Fibroblast of lung (primary cell): ENCODE data around the gene BRAF. TPM values are rescaled to one million over a fixed set of nuclear protein-coding genes. Genes with fewer than 3 reads are reported as not detected.
A peak's percentile ranks its signal among the peaks of the same experiment; 100 is the strongest.
"Not testable (repeated sequence)": the region's sequence is repeated elsewhere in the genome, so short reads cannot be mapped to it uniquely, and the experiment has no call there.

Experiments used
- DNase-seq, 2 donors: peaks; one replicate each; pipeline versions ENCODE4 v3.0.0 to v3.0.0-alpha.2; 2010; ENCODE audit warnings: low read depth in 2 of 2
- H2AFZ ChIP-seq: 2 replicates; pipeline ENCODE4 v1.5.1; 2012; ENCODE audit warnings: low read length, control low read depth, inconsistent platforms
- H3K27ac ChIP-seq: 2 replicates; pipeline ENCODE4 v1.5.1; 2011; ENCODE audit warnings: low read length, control low read depth; ENCODE audit not compliant: insufficient read depth
- H3K27me3 ChIP-seq: 2 replicates; pipeline ENCODE4 v1.5.1; 2011; ENCODE audit warnings: mild to moderate bottlenecking, low read length; ENCODE audit not compliant: control insufficient read depth, insufficient read depth
- H3K36me3 ChIP-seq: 2 replicates; pipeline ENCODE4 v1.5.1; 2011; ENCODE audit warnings: low read length; ENCODE audit not compliant: control insufficient read depth, insufficient read depth
- H3K4me1 ChIP-seq: 2 replicates; pipeline ENCODE4 v1.5.1; 2011; ENCODE audit warnings: low read length; ENCODE audit not compliant: control insufficient read depth, insufficient read depth; ENCODE audit errors: extremely low read depth
- H3K4me2 ChIP-seq: 2 replicates; pipeline ENCODE4 v1.5.1; 2011; ENCODE audit warnings: low read length, control low read depth; ENCODE audit not compliant: insufficient read depth; ENCODE audit errors: extremely low read depth
- H3K4me3 ChIP-seq, 4 experiments: fragments of 200-600 bp in 1 of 4; sonication (generic) in 1 of 4; replicated peaks in 1 of 4; 2 replicates each; pipeline ENCODE4 v1.5.1; 2011 to 2016; ENCODE audit warnings: low read length in 4 of 4, low read depth in 3 of 4, mild to moderate bottlenecking in 3 of 4, control low read depth in 2 of 4, inconsistent platforms in 1 of 4, mixed read lengths in 1 of 4; ENCODE audit not compliant: insufficient read depth in 1 of 4; ENCODE audit errors: control extremely low read depth in 1 of 4
- H3K79me2 ChIP-seq: 2 replicates; pipeline ENCODE4 v1.5.1; 2012; ENCODE audit warnings: mild to moderate bottlenecking, low read length, inconsistent platforms; ENCODE audit not compliant: control insufficient read depth, insufficient read depth
- H3K9ac ChIP-seq: 2 replicates; pipeline ENCODE4 v1.5.1; 2011; ENCODE audit warnings: mild to moderate bottlenecking, low read length, control low read depth; ENCODE audit not compliant: insufficient read depth
- H3K9me3 ChIP-seq: 2 replicates; pipeline ENCODE4 v1.5.1; 2012; ENCODE audit warnings: low read depth, low read length; ENCODE audit not compliant: control insufficient read depth, insufficient read depth
- H4K20me1 ChIP-seq: 2 replicates; pipeline ENCODE4 v1.5.1; 2011; ENCODE audit warnings: low read length; ENCODE audit not compliant: control insufficient read depth, insufficient read depth; ENCODE audit errors: extremely low read depth
- CTCF ChIP-seq, 2 donors: IDR thresholded peaks in 1 of 2; conservative IDR thresholded peaks in 1 of 2; 1 replicate in 1 of 2; 2 replicates in 1 of 2; pipeline ENCODE4 v1.5.1; 2011 to 2012; ENCODE audit warnings: low read length in 2 of 2, control low read depth in 1 of 2, inconsistent platforms in 1 of 2, low read depth in 1 of 2, mild to moderate bottlenecking in 1 of 2
- EZH2 ChIP-seq: IDR thresholded peaks from 2 replicates; pipeline ENCODE4 v1.5.1; 2012; ENCODE audit warnings: low read length, control low read depth, mild to moderate bottlenecking; ENCODE audit errors: missing control alignments
- polyA plus RNA-seq, 2 donors: library from polyadenylated mRNA; depleted of rRNA in 1 of 2; stranded (reverse) in 1 of 2; unstranded in 1 of 2; fragments of >200 nt; gene quantifications; 2 replicates each; pipeline ENCODE4 v1.2.1, GENCODE V29; 2011 to 2012; ENCODE audit warnings: missing spikeins in 1 of 2
- total RNA-seq: library from RNA; depleted of rRNA; stranded (reverse); fragments of >200 nt; gene quantifications from 2 replicates; pipeline ENCODE4 v1.2.1, GENCODE V29; 2014

BRAF gene
- total and polyA plus RNA-seq, 2 donors (not counting 1 experiment from before 2014, with no cell fraction given): 21.1 to 23.1 TPM

- H3K27ac ChIP-seq: peak overlapping the region; percentile 90
- TF ChIP-seq EZH2: no peak
- no peak for TF ChIP-seq CTCF (conservative IDR thresholded peaks at IDR 0.05 in 1 of 2, IDR thresholded peaks at IDR 0.05 in 1 of 2; ENCODE audit: low read depth in 1 of 2, low read length in 2 of 2)
- peak; percentile 88 to 91 for DNase-seq
- H3K79me2 ChIP-seq: peaks cover 37% of the 10 kb centered on the region
- H3K4me2 ChIP-seq: peak overlapping the region; percentile 79
- H3K36me3 ChIP-seq: no peaks in the 10 kb centered on the region
- H4K20me1 ChIP-seq: no peaks in the 10 kb centered on the region
- H3K9ac ChIP-seq: peak overlapping the region; percentile 71
- H2AFZ ChIP-seq: peak overlapping the region; percentile 91
- peaks cover 4% of the 10 kb centered on the region for H3K4me1 ChIP-seq
- no peaks in the 10 kb centered on the region for H3K27me3 ChIP-seq
- H3K4me3 ChIP-seq: peak overlapping the region; percentile 71 to 95 (median 88)
- no peaks in the 10 kb centered on the region for H3K9me3 ChIP-seq
Measured at GRCh38 chr7:140696024-140696679, 228.6 kb downstream of the BRAF start.

DNA sequence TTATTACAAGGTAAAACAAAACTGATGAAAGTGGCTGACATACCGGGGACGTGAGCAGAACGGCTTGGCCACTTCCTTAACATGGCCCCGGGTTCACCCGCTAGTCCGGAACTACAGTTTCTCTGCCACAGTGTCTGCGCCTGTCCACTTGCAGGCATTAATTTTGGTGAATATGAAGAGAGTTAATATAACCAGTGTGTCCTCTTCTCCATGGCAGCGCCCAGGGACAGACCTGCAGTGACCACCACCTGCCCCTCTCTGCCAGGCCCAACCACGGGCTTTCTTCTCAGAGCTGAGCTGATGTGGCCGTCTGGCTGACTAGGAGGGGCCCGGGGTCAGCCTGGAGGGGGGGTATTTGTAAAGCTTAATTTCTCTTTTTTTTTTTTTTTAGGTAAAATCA, 229.3 kb downstream of the BRAF start:
- H3K79me2 ChIP-seq: peaks cover 31% of the 10 kb centered on the region
- peaks cover 4% of the 10 kb centered on the region for H3K4me1 ChIP-seq
- H3K27ac ChIP-seq: no peak overlapping the region
- no peak overlapping the region for H3K9ac ChIP-seq
- TF ChIP-seq CTCF (conservative IDR thresholded peaks at IDR 0.05 in 1 of 2, IDR thresholded peaks at IDR 0.05 in 1 of 2; ENCODE audit: low read depth in 1 of 2, low read length in 2 of 2) (no peak), EZH2 (no peak)
- H3K36me3 ChIP-seq: no peaks in the 10 kb centered on the region
- H3K9me3 ChIP-seq: no peaks in the 10 kb centered on the region
- H4K20me1 ChIP-seq: no peaks in the 10 kb centered on the region
- no peak overlapping the region for H3K4me2 ChIP-seq
- H3K27me3 ChIP-seq: no peaks in the 10 kb centered on the region
- no peak for DNase-seq
- H2AFZ ChIP-seq: no peak overlapping the region
- H3K4me3 ChIP-seq: no peak overlapping the region

DNA sequence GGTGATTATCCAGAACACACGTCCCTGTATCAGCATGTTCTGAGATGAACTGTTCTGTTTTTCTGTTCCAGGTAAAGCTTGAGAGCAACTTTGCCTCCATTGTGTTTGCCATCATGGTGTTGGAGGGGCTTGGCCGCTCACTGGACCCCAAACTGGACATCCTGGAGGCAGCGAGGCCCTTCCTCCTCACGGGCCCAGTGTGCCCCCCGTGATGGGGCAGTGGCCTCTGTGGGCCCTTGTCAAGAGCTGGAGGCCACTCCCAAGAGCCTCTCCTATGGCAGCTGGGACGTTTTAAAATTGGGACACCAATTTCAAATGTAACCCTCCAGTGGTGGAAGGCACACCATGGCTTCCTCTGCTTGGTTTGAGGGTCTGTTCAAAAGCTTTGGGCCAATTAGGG, 230.1 kb downstream of the BRAF start:
- no peaks in the 10 kb centered on the region for H3K9me3 ChIP-seq
- H3K4me2 ChIP-seq: no peak overlapping the region
- peaks cover 4% of the 10 kb centered on the region for H3K4me1 ChIP-seq
- no peak overlapping the region for H3K4me3 ChIP-seq
- TF ChIP-seq CTCF (conservative IDR thresholded peaks at IDR 0.05 in 1 of 2, IDR thresholded peaks at IDR 0.05 in 1 of 2; ENCODE audit: low read depth in 1 of 2, low read length in 2 of 2) (no peak), EZH2 (no peak)
- no peak overlapping the region for H2AFZ ChIP-seq
- DNase-seq: no peak
- no peak overlapping the region for H3K9ac ChIP-seq
- H3K79me2 ChIP-seq: peaks cover 23% of the 10 kb centered on the region
- H3K27me3 ChIP-seq: no peaks in the 10 kb centered on the region
- no peak overlapping the region for H3K27ac ChIP-seq
- no peaks in the 10 kb centered on the region for H4K20me1 ChIP-seq
- H3K36me3 ChIP-seq: no peaks in the 10 kb centered on the region

DNA sequence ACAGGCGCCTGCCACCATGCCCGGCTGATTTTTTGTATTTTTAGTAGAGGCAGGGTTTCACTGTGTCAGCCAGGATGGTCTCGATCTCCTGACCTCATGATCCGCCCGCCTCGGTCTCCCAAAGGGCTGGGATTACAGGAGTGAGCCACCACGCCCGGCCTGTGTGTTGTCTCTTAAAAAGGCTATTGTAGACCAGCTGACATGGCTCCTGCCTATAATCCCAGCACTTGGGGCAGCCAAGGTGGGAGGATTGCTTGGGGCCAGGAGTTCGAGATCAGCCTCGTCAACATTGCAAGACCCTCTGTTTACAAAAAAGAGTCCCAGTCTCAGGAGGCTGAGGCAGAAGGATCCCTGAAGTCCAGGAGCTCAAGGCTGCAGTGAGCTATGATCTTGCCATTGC, 230.9 kb downstream of the BRAF start:
- not testable (repeated sequence) for H3K27me3 ChIP-seq, H3K9ac ChIP-seq, DNase-seq, H2AFZ ChIP-seq, H3K4me2 ChIP-seq, H3K4me3 ChIP-seq, H4K20me1 ChIP-seq, H3K36me3 ChIP-seq, H3K4me1 ChIP-seq, H3K27ac ChIP-seq, H3K9me3 ChIP-seq
- H3K79me2 ChIP-seq: peaks cover 16% of the 10 kb centered on the region
